Mononuclear cell (primary cell): ENCODE data around the gene PPP1CB. TPM values are rescaled to one million over a fixed set of nuclear protein-coding genes. Genes with fewer than 3 reads are reported as not detected.
A peak's percentile ranks its signal among the peaks of the same experiment; 100 is the strongest.

Source experiments
- H3K27me3 ChIP-seq: 2 replicates; pipeline ENCODE4 v1.6.0; 2011; ENCODE audit warnings: low read length, control low read depth; ENCODE audit not compliant: insufficient read depth
- H3K4me1 ChIP-seq: 2 replicates; pipeline ENCODE4 v1.5.1; 2011; ENCODE audit warnings: mild to moderate bottlenecking, low read length, control low read depth; ENCODE audit not compliant: insufficient read depth
- H3K4me3 ChIP-seq: 2 replicates; pipeline ENCODE4 v1.5.1; 2011; ENCODE audit warnings: mild to moderate bottlenecking, low read length, moderate library complexity
- H3K9me3 ChIP-seq: 2 replicates; pipeline ENCODE4 v1.5.1; 2011; ENCODE audit warnings: low read depth, mild to moderate bottlenecking, control low read depth, low read length
- total RNA-seq: library from RNA; depleted of rRNA; stranded (reverse); fragments of >200 nt; gene quantifications from one replicate; pipeline ENCODE4 v1.2.3, GENCODE V29; 2012

The PPP1CB gene
- total RNA-seq, 1 donor, result 300 TPM

DNA sequence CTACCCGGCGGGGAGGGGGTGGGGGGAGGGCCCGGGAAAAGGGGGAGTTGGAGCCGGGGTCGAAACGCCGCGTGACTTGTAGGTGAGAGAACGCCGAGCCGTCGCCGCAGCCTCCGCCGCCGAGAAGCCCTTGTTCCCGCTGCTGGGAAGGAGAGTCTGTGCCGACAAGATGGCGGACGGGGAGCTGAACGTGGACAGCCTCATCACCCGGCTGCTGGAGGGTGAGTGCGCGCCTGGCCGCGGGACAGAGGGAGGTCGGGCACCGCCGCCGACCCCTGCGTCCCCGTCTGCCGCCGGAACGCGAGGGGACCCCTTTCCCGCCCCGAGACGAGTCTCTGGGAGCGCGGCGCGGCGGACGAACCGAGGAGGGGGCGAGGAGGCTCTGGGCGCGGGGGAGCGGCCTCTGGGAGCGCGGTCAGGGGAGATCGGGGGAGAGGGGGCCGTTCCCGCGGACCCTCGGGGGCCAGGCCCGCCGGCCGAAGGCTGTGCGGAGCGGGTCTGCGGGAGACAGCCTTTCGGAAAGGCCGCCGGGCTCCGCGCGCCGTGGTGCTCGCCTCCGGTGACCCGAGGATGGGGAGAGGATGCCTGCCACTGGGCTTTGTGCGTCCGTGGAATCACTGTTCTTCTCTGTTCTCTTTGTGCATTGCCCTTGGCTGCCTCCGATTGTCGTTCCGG is 463 bp downstream of the PPP1CB start:
- H3K4me3 ChIP-seq, result peak overlapping the region; percentile 96
- no peaks in the 10 kb centered on the region for H3K9me3 ChIP-seq
- H3K4me1 ChIP-seq, result peaks cover 43% of the 10 kb centered on the region
- H3K27me3 ChIP-seq, result no peaks in the 10 kb centered on the region

GRCh38 chr2:28752631-28753376 is 1.2 kb downstream of the PPP1CB start:
- Histone ChIP-seq H3K9me3 (no peaks in the 10 kb centered on the region), H3K4me3 (peak overlapping the region; percentile 96), H3K27me3 (no peaks in the 10 kb centered on the region), H3K4me1 (peaks cover 49% of the 10 kb centered on the region)

- Histone ChIP-seq H3K9me3 (no peaks in the 10 kb centered on the region), H3K27me3 (no peaks in the 10 kb centered on the region), H3K4me1 (peaks cover 58% of the 10 kb centered on the region), H3K4me3 (no peak overlapping the region)
Measured at GRCh38 chr2:28754321-28754720, 2.7 kb downstream of the PPP1CB start.

- H3K9me3 ChIP-seq, result no peaks in the 10 kb centered on the region
- no peaks in the 10 kb centered on the region for H3K27me3 ChIP-seq
- H3K4me3 ChIP-seq, result no peak overlapping the region
- peaks cover 48% of the 10 kb centered on the region for H3K4me1 ChIP-seq
Measured at GRCh38 chr2:28755421-28755820, 3.8 kb downstream of the PPP1CB start.

GRCh38 chr2:28758459-28758858 is 6.8 kb downstream of the PPP1CB start:
- Histone ChIP-seq H3K9me3 (no peaks in the 10 kb centered on the region), H3K4me3 (no peak overlapping the region), H3K27me3 (no peaks in the 10 kb centered on the region), H3K4me1 (peaks cover 47% of the 10 kb centered on the region)

- Histone ChIP-seq H3K9me3 (no peaks in the 10 kb centered on the region), H3K27me3 (no peaks in the 10 kb centered on the region), H3K4me3 (no peak overlapping the region), H3K4me1 (peaks cover 39% of the 10 kb centered on the region)
Measured at GRCh38 chr2:28761420-28761819, 9.8 kb downstream of the PPP1CB start.

DNA sequence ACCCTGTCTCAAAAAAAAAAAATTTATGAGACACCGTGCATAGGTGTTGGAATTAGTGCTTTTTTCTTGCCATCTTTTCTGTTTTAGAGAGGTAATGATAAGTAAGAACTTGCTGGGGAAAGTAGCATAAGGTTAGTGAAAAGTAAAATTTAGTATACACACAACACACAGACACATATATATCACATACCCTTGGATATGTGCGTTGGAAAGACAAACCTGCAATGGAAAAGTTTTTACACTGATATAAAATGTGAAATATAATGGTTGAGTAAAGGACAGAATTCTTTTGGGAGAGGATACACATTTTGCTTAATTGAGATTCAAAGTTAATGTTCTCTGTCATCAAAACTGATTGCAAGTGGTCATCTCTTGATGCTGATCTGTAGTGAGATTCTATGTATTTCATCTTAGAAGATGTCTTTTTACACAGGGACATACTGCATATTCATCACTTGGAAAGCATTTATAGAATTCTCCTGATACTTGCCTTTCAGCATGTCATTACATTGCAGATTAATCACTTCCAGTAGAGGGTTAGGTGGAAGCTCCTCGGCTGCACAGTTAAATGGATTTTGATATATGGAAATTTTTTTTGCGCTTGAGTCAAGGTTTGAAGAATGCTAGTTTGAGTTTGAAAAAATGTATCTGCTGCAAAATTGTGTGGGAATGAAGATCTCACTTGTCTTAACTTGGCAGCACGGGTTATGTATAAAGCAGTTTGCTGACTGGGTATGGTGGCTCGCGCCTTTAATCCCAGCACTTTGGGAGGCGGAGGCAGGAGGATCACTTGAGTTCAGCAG is 13.5 kb downstream of the PPP1CB start:
- Histone ChIP-seq H3K4me1 (peaks cover 33% of the 10 kb centered on the region), H3K4me3 (no peak overlapping the region), H3K9me3 (no peaks in the 10 kb centered on the region), H3K27me3 (no peaks in the 10 kb centered on the region)

DNA sequence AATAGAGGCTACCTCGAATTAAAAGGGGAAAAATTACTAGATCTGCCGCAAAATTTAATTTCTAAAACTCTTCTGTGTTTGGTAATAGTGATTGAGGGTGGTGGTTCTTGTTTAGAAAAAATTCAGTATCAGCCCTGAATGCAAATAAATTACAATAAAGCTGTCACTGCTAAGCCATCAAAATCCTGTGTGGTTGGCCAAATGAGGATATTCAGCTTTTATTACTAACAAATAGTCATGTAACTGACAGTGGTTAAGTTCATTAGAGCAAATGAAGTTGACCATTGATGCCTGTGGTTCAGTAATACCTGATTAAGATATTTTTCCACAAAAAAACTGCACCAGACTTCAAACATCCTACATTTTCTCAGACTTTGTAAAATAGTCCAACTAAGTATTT is 14.4 kb downstream of the PPP1CB start:
- no peaks in the 10 kb centered on the region for H3K27me3 ChIP-seq
- peaks cover 33% of the 10 kb centered on the region for H3K4me1 ChIP-seq
- no peak overlapping the region for H3K4me3 ChIP-seq
- no peaks in the 10 kb centered on the region for H3K9me3 ChIP-seq

DNA sequence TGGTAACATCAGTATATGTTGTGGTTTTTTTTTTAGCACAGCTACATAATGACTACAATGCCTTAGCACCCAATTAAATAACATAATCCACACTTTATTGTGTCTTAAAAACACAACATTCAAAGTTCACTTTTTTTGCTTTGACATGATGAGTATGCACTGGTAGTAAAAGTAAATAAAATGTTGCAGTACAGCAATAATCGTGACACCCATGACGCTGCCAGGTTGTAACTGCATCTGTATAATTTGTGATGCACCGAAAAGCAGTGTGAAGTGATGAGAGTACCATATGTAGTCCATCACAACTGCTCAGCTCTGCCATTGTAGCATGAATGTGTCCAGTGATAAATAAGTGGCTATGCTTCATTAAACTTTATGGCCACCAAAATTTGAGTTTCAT is 15.7 kb downstream of the PPP1CB start:
- H3K9me3 ChIP-seq, result no peaks in the 10 kb centered on the region
- peaks cover 30% of the 10 kb centered on the region for H3K4me1 ChIP-seq
- H3K27me3 ChIP-seq, result no peaks in the 10 kb centered on the region
- no peak overlapping the region for H3K4me3 ChIP-seq

- H3K4me3 ChIP-seq, result no peak overlapping the region
- H3K27me3 ChIP-seq, result no peaks in the 10 kb centered on the region
- no peaks in the 10 kb centered on the region for H3K9me3 ChIP-seq
- peaks cover 32% of the 10 kb centered on the region for H3K4me1 ChIP-seq
Measured at GRCh38 chr2:28768422-28768821, 16.8 kb downstream of the PPP1CB start.

- Histone ChIP-seq H3K27me3 (no peaks in the 10 kb centered on the region), H3K4me1 (peaks cover 33% of the 10 kb centered on the region), H3K4me3 (no peak overlapping the region), H3K9me3 (no peaks in the 10 kb centered on the region)
Measured at GRCh38 chr2:28768952-28769351, 17.3 kb downstream of the PPP1CB start.

DNA sequence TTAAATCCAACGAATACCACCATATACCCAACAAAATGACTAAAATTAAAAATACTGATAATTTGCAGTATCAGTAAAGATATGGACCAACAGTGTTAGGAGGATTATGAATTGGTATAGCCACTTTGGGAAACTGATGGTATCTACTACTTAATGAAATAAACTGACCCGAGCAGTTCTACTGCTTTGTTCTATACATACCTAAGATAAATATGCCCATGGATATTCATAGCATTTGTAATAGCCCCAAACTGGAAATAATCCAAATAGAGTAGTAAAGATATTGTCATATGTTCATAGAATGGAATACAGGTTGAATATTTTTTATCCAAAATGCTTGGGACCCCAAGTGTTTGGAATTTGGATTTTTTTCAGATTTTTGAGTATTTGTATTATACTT is 20.7 kb downstream of the PPP1CB start:
- Histone ChIP-seq H3K9me3 (no peaks in the 10 kb centered on the region), H3K4me3 (no peak overlapping the region), H3K4me1 (peaks cover 27% of the 10 kb centered on the region), H3K27me3 (no peaks in the 10 kb centered on the region)

DNA sequence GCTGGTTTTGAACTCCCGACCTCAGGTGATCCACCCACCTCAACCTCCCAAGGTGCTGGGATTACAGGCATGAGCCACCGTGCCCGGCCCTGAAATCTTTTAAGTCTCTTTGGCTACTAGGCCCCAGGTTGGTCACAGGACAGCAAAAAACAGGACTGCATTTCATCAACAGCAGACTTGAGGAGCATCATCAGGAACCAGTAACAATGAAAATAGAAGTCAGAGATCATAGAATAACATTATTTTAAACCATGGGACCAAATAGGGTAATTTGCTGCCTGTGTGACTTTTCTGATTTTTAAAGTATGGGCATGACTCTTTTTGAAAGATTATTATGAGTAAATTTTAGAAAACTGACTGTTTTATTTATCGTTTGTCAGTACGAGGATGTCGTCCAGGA is 24.8 kb downstream of the PPP1CB start:
- no peaks in the 10 kb centered on the region for H3K27me3 ChIP-seq
- H3K9me3 ChIP-seq, result no peaks in the 10 kb centered on the region
- H3K4me1 ChIP-seq, result peaks cover 15% of the 10 kb centered on the region
- H3K4me3 ChIP-seq, result no peak overlapping the region

DNA sequence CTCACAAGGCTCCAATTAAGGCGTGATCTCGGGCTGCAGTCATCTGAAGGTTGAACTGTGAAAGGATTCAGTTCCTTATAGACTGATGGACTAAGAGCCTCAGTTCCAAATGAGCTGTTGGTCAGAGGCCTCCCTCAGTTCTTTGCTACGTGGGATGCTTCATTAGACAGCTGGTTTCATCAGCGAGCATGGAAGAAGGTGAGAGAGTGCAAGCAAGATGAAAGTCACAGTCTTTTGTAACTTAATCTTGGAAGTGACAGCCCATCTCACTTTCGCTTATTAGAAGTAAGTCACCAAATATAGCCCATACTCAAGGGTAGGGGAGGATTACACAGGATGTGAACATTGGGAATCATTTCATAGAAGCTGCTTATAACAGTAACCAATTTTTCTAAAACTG is 26.8 kb downstream of the PPP1CB start:
- H3K4me1 ChIP-seq, result peaks cover 10% of the 10 kb centered on the region
- H3K9me3 ChIP-seq, result no peaks in the 10 kb centered on the region

DNA sequence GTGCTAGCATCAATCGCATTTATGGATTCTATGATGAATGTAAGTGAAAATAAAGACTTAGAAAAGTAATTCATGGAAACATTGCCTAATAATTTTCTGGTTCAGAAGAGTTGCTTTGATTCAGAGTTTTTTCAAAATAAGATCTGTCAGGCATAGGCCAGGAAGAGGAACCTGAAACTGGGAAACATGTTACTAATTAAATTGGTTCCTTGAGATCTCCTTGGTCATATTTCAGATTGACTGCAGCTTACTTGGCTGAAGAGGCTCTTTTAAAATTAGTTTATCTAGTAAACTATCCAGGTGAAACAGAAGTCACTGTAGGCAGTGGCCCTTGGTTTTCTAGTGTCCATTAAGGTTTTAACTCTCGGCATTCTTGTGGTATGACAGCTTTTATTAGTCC is 27.4 kb downstream of the PPP1CB start:
- Histone ChIP-seq H3K27me3 (no peaks in the 10 kb centered on the region), H3K4me3 (no peak overlapping the region), H3K4me1 (peaks cover 7% of the 10 kb centered on the region), H3K9me3 (no peaks in the 10 kb centered on the region)

More for the DNA sequence above, 26.8 kb downstream of the PPP1CB start:
- no peaks in the 10 kb centered on the region for H3K27me3 ChIP-seq
- H3K4me3 ChIP-seq, result no peak overlapping the region
